ENCODE measurements around the gene PRICKLE1. TPM values are rescaled to one million over a fixed set of nuclear protein-coding genes. Genes with fewer than 3 reads are reported as not detected.

PRICKLE1 gene
- total RNA-seq, 1 experiment from 2014 or later = 14.1 TPM

- BruUV-seq (replicated peaks) = no TSS peak
- no peaks in the 10 kb centered on the region for H3K9me3 Mint-ChIP-seq (ENCODE audit: unreplicated experiment)
- ChIA-PET CTCF (no interaction called here), POLR2A (no interaction called here)
- TF ChIP-seq, protein P1, sequence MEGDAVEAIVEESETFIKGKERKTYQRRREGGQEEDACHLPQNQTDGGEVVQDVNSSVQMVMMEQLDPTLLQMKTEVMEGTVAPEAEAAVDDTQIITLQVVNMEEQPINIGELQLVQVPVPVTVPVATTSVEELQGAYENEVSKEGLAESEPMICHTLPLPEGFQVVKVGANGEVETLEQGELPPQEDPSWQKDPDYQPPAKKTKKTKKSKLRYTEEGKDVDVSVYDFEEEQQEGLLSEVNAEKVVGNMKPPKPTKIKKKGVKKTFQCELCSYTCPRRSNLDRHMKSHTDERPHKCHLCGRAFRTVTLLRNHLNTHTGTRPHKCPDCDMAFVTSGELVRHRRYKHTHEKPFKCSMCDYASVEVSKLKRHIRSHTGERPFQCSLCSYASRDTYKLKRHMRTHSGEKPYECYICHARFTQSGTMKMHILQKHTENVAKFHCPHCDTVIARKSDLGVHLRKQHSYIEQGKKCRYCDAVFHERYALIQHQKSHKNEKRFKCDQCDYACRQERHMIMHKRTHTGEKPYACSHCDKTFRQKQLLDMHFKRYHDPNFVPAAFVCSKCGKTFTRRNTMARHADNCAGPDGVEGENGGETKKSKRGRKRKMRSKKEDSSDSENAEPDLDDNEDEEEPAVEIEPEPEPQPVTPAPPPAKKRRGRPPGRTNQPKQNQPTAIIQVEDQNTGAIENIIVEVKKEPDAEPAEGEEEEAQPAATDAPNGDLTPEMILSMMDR (IDR thresholded peaks at IDR 0.05; ENCODE audit: unreplicated experiment) = no peak
- H3K4me3 Mint-ChIP-seq (ENCODE audit: unreplicated experiment) = no peak overlapping the region
- intact Hi-C loops (cut with micrococcal nuclease) = no loop called here
- H3K27ac Mint-ChIP-seq (ENCODE audit: low read depth, unreplicated experiment) = no peak overlapping the region
- DNase-seq (ENCODE audit: unreplicated experiment) = no peak
- no peaks in the 10 kb centered on the region for H3K4me1 Mint-ChIP-seq (ENCODE audit: insufficient read depth, unreplicated experiment)
- H3K27me3 Mint-ChIP-seq (ENCODE audit: insufficient read depth, unreplicated experiment) = no peaks in the 10 kb centered on the region
- H3K36me3 Mint-ChIP-seq (ENCODE audit: insufficient read depth, unreplicated experiment) = peaks cover 19% of the 10 kb centered on the region
These were observed 64.8 kb downstream of the PRICKLE1 start for GRCh38 chr12:42524716-42525115.

- no peak for DNase-seq (ENCODE audit: unreplicated experiment)
- Mint-ChIP-seq H3K4me3 (ENCODE audit: unreplicated experiment) (no peak overlapping the region), H3K36me3 (ENCODE audit: insufficient read depth, unreplicated experiment) (peaks cover 2% of the 10 kb centered on the region), H3K4me1 (ENCODE audit: insufficient read depth, unreplicated experiment) (no peaks in the 10 kb centered on the region), H3K9me3 (ENCODE audit: unreplicated experiment) (peaks cover 13% of the 10 kb centered on the region), H3K27me3 (ENCODE audit: insufficient read depth, unreplicated experiment) (no peaks in the 10 kb centered on the region), H3K27ac (ENCODE audit: low read depth, unreplicated experiment) (no peak overlapping the region)
- CTCF ChIA-PET = interaction anchor here (1.2 kb wide), 1 partner anchor 53 kb away, joined by 3 read pairs; no protein-coding TSS in a partner anchor
- no TSS peak for BruUV-seq (replicated peaks)
- TF ChIP-seq, protein P1 (IDR thresholded peaks at IDR 0.05; ENCODE audit: unreplicated experiment) = no peak
- intact Hi-C loops (cut with micrococcal nuclease) = no loop called here
- POLR2A ChIA-PET = no interaction called here
These were observed 73.0 kb downstream of the PRICKLE1 start for GRCh38 chr12:42516573-42516972.

GRCh38 chr12:42511656-42512055 lies 77.9 kb downstream of the PRICKLE1 start:
- Mint-ChIP-seq H3K4me3 (ENCODE audit: unreplicated experiment) (no peak overlapping the region), H3K4me1 (ENCODE audit: insufficient read depth, unreplicated experiment) (no peaks in the 10 kb centered on the region), H3K27ac (ENCODE audit: low read depth, unreplicated experiment) (no peak overlapping the region), H3K9me3 (ENCODE audit: unreplicated experiment) (peaks cover 12% of the 10 kb centered on the region), H3K27me3 (ENCODE audit: insufficient read depth, unreplicated experiment) (no peaks in the 10 kb centered on the region), H3K36me3 (ENCODE audit: insufficient read depth, unreplicated experiment) (peaks cover 7% of the 10 kb centered on the region)
- DNase-seq (ENCODE audit: unreplicated experiment) = no peak
- ChIA-PET POLR2A (interaction anchor here (0.6 to 1.2 kb wide), 2 partner anchors 734 to 838 kb away, joined by 3 to 4 read pairs; no protein-coding TSS in a partner anchor), CTCF (interaction anchor here (0.5 to 1.8 kb wide), 5 partner anchors 14 to 139 kb away, joined by 3 to 9 read pairs (median 3); no protein-coding TSS in a partner anchor)
- TF ChIP-seq, protein P1 (IDR thresholded peaks at IDR 0.05; ENCODE audit: unreplicated experiment) = no peak
- no TSS peak for BruUV-seq (replicated peaks)
- intact Hi-C loops (cut with micrococcal nuclease) = no loop called here

DNA sequence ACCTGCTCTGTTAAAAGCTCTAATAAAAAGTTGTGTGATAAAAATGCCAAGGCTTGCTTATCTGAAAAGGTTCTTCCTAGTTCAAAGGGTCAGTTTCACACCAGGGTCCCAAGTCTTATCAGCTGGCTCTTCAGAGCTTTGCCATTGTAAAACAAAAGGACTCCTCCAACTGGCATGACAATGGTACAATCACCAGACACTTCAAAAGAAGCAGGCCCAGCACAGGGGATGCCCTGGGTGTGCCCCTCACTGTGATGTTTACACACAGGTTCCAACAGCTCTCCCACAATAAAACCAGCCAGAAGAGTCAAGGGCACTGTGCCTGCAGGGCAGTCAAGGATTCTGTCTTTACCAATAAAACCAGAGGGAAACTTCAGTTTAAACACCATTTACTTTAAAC lies 78.7 kb downstream of the PRICKLE1 start:
- no peak for DNase-seq (ENCODE audit: unreplicated experiment)
- H3K36me3 Mint-ChIP-seq (ENCODE audit: insufficient read depth, unreplicated experiment) = peaks cover 7% of the 10 kb centered on the region
- no TSS peak for BruUV-seq (replicated peaks)
- TF ChIP-seq, protein P1 (IDR thresholded peaks at IDR 0.05; ENCODE audit: unreplicated experiment) = no peak
- H3K4me3 Mint-ChIP-seq (ENCODE audit: unreplicated experiment) = no peak overlapping the region
- H3K27me3 Mint-ChIP-seq (ENCODE audit: insufficient read depth, unreplicated experiment) = no peaks in the 10 kb centered on the region
- intact Hi-C loops (cut with micrococcal nuclease) = no loop called here
- ChIA-PET CTCF (interaction anchor here (1.0 to 1.8 kb wide), 3 partner anchors 15 to 138 kb away, joined by 3 to 9 read pairs (median 5); no protein-coding TSS in a partner anchor), POLR2A (no interaction called here)
- peaks cover 3% of the 10 kb centered on the region for H3K9me3 Mint-ChIP-seq (ENCODE audit: unreplicated experiment)
- H3K27ac Mint-ChIP-seq (ENCODE audit: low read depth, unreplicated experiment) = no peak overlapping the region
- H3K4me1 Mint-ChIP-seq (ENCODE audit: insufficient read depth, unreplicated experiment) = no peaks in the 10 kb centered on the region
